DND-41 (cell line): ENCODE results near the gene RGS14.
A peak's percentile ranks its signal among the peaks of the same experiment; 100 is the strongest.

Experiments
- ATAC-seq: fragments of 200-7000 bp; cut with Tn5 transposase; 3 replicates; pipeline ENCODE4 v1.9.1; 2021; ENCODE audit warnings: low read depth; ENCODE audit not compliant: insufficient read depth
- DNase-seq: peaks from one replicate; pipeline ENCODE4 v3.0.0-alpha.2; 2020
- H2AFZ ChIP-seq: 2 replicates; pipeline ENCODE4 v1.6.0; 2012; ENCODE audit warnings: low read depth, low read length
- H3K27ac ChIP-seq: 2 replicates; pipeline ENCODE4 v1.5.1; 2012; ENCODE audit warnings: low read length, inconsistent platforms
- H3K27me3 ChIP-seq: fragments of 200-600 bp; sonication (generic); 2 replicates; pipeline ENCODE4 v1.6.0; 2012; ENCODE audit warnings: low read length, mild to moderate bottlenecking, inconsistent platforms; ENCODE audit not compliant: insufficient read depth, poor library complexity
- H3K36me3 ChIP-seq: 2 replicates; pipeline ENCODE4 v1.5.1; 2012; ENCODE audit warnings: low read length, inconsistent platforms; ENCODE audit not compliant: insufficient read depth
- H3K4me1 ChIP-seq: 2 replicates; pipeline ENCODE4 v1.5.1; 2012; ENCODE audit warnings: mild to moderate bottlenecking, low read length; ENCODE audit not compliant: insufficient read depth
- H3K4me2 ChIP-seq: 2 replicates; pipeline ENCODE4 v1.6.0; 2012; ENCODE audit warnings: mild to moderate bottlenecking, moderate library complexity, low read length, inconsistent platforms; ENCODE audit not compliant: insufficient read depth
- H3K4me3 ChIP-seq, 2 experiments: fragments of 200-600 bp in 1 of 2; shearing (Covaris generic) in 1 of 2; 2 replicates each; pipeline ENCODE4 v1.5.1; 2012 to 2016; ENCODE audit warnings: inconsistent platforms in 2 of 2, low read length in 2 of 2, mild to moderate bottlenecking in 2 of 2, low read depth in 1 of 2, moderate library complexity in 1 of 2
- H3K79me2 ChIP-seq: 2 replicates; pipeline ENCODE4 v1.6.0; 2012; ENCODE audit warnings: low read length, inconsistent platforms; ENCODE audit not compliant: insufficient read depth
- H3K9ac ChIP-seq: 2 replicates; pipeline ENCODE4 v1.6.0; 2012; ENCODE audit warnings: low read depth, mild to moderate bottlenecking, inconsistent platforms, low read length, moderate library complexity
- H3K9me3 ChIP-seq: 2 replicates; pipeline ENCODE4 v1.5.1; 2012; ENCODE audit warnings: low read length, moderate library complexity, mild to moderate bottlenecking, inconsistent platforms; ENCODE audit not compliant: insufficient read depth, severe bottlenecking
- H4K20me1 ChIP-seq: 2 replicates; pipeline ENCODE4 v1.6.0; 2012; ENCODE audit warnings: low read length; ENCODE audit not compliant: insufficient read depth
- EZH2 ChIP-seq: IDR thresholded peaks from 3 replicates; pipeline ENCODE4 v1.6.1; 2012; ENCODE audit warnings: borderline replicate concordance, low read depth, mild to moderate bottlenecking, moderate library complexity, low read length, inconsistent platforms; ENCODE audit not compliant: severe bottlenecking
- TF ChIP-seq, protein P1 (sequence below): IDR thresholded peaks from 2 replicates; pipeline ENCODE4 v1.5.1; 2012; ENCODE audit warnings: borderline replicate concordance, low read length, moderate library complexity, mild to moderate bottlenecking; ENCODE audit not compliant: poor library complexity, severe bottlenecking; ENCODE audit errors: extremely low read depth

Gene RGS14

DNA sequence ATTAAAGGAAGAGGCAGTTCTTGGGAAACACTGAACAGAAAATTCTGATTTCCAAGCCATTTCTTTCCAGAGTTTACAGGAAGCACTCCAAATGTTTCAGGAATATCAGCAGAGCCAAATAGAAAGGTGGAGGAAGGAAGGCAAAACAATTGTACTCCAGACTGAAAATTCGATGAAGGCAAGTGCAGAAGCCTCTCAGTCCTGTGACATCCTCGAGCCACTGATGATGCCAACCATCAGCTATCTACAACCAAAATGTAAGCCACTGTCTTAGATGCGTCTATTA lies 8.4 kb upstream of the RGS14 start:
- Histone ChIP-seq H3K9me3 (no peaks in the 10 kb centered on the region), H3K27me3 (no peaks in the 10 kb centered on the region), H2AFZ (no peak overlapping the region), H3K9ac (no peak overlapping the region), H3K4me2 (peak overlapping the region; percentile 96), H3K79me2 (peaks cover 67% of the 10 kb centered on the region), H3K4me3 (peak overlapping the region in 1 of 2 experiments; percentile 21; a peak in 1 of 4 replicates), H3K36me3 (peaks cover 41% of the 10 kb centered on the region), H3K4me1 (peaks cover 44% of the 10 kb centered on the region), H4K20me1 (peaks cover 19% of the 10 kb centered on the region), H3K27ac (no peak overlapping the region)
- DNase-seq (no peak), ATAC-seq (no peak)
- TF ChIP-seq, protein P1, sequence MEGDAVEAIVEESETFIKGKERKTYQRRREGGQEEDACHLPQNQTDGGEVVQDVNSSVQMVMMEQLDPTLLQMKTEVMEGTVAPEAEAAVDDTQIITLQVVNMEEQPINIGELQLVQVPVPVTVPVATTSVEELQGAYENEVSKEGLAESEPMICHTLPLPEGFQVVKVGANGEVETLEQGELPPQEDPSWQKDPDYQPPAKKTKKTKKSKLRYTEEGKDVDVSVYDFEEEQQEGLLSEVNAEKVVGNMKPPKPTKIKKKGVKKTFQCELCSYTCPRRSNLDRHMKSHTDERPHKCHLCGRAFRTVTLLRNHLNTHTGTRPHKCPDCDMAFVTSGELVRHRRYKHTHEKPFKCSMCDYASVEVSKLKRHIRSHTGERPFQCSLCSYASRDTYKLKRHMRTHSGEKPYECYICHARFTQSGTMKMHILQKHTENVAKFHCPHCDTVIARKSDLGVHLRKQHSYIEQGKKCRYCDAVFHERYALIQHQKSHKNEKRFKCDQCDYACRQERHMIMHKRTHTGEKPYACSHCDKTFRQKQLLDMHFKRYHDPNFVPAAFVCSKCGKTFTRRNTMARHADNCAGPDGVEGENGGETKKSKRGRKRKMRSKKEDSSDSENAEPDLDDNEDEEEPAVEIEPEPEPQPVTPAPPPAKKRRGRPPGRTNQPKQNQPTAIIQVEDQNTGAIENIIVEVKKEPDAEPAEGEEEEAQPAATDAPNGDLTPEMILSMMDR, result no peak
- no peak for TF ChIP-seq EZH2

GRCh38 chr5:177349762-177350161 lies 8.0 kb upstream of the RGS14 start:
- Histone ChIP-seq H3K79me2 (peaks cover 64% of the 10 kb centered on the region), H3K27me3 (no peaks in the 10 kb centered on the region), H3K9me3 (no peaks in the 10 kb centered on the region), H4K20me1 (peaks cover 19% of the 10 kb centered on the region), H3K9ac (peak overlapping the region; percentile 78), H3K4me1 (peaks cover 44% of the 10 kb centered on the region), H3K27ac (no peak overlapping the region), H2AFZ (no peak overlapping the region), H3K36me3 (peaks cover 40% of the 10 kb centered on the region), H3K4me3 (peak overlapping the region in 1 of 2 experiments; percentile 89; a peak in 2 of 4 replicates), H3K4me2 (peak overlapping the region; percentile 96)
- TF ChIP-seq, protein P1, result no peak
- TF ChIP-seq EZH2, result no peak
- DNase-seq (no peak), ATAC-seq (no peak)

GRCh38 chr5:177350776-177351391 lies 6.8 kb upstream of the RGS14 start:
- peaks cover 34% of the 10 kb centered on the region for H3K36me3 ChIP-seq
- DNase-seq (no peak), ATAC-seq (no peak)
- peak overlapping the region; percentile 91 for H2AFZ ChIP-seq
- peak overlapping the region; percentile 95 for H3K27ac ChIP-seq
- H3K4me1 ChIP-seq, result peaks cover 44% of the 10 kb centered on the region
- peak overlapping the region; percentile 75 to 89 for H3K4me3 ChIP-seq
- H3K79me2 ChIP-seq, result peaks cover 56% of the 10 kb centered on the region
- no peaks in the 10 kb centered on the region for H3K9me3 ChIP-seq
- TF ChIP-seq EZH2, result no peak
- TF ChIP-seq, protein P1, result no peak
- H3K9ac ChIP-seq, result peak overlapping the region; percentile 78
- no peaks in the 10 kb centered on the region for H3K27me3 ChIP-seq
- H4K20me1 ChIP-seq, result peaks cover 16% of the 10 kb centered on the region
- peak overlapping the region; percentile 96 for H3K4me2 ChIP-seq
